HepG2 (cell line): ENCODE data around the gene COPS6. TPM values are rescaled to one million over a fixed set of nuclear protein-coding genes. Genes with fewer than 3 reads are reported as not detected.

Experiments used
- ATF1 ChIP-seq: IDR thresholded peaks from 2 replicates; pipeline ENCODE4 v1.6.1; 2016; ENCODE audit warnings: mild to moderate bottlenecking, control low read depth
- ATF7-NPFF ChIP-seq: sonication (generic); formaldehyde crosslinking; IDR thresholded peaks from 2 replicates; pipeline ENCODE4 v1.8.1; 2023; ENCODE audit warnings: mild to moderate bottlenecking, low read depth, missing genetic modification reagents, moderate library complexity
- CEBPG ChIP-seq: IDR thresholded peaks from 2 replicates; pipeline ENCODE4 v1.6.1; 2016
- CTCF ChIP-seq: sonication (generic); formaldehyde crosslinking; IDR thresholded peaks from 2 replicates; pipeline ENCODE4 v1.5.0; 2020; ENCODE audit warnings: mild to moderate bottlenecking, missing genetic modification reagents, moderate library complexity
- ETV6 ChIP-seq: sonication (generic); formaldehyde crosslinking; conservative IDR thresholded peaks from 2 replicates; pipeline ENCODE4 v1.4.0; 2020; ENCODE audit warnings: missing genetic modification reagents
- JDP2 ChIP-seq: sonication (generic); formaldehyde crosslinking; IDR thresholded peaks from 2 replicates; pipeline ENCODE4 v1.8.1; 2022; ENCODE audit warnings: missing genetic modification reagents, borderline replicate concordance
- KDM2A ChIP-seq: sonication (generic); formaldehyde crosslinking; IDR thresholded peaks from 2 replicates; pipeline ENCODE4 v1.4.0; 2020; ENCODE audit warnings: low read depth, missing genetic modification reagents, borderline replicate concordance
- MAX ChIP-seq: IDR thresholded peaks from 2 replicates; pipeline ENCODE4 v1.6.1; 2012; ENCODE audit warnings: inconsistent platforms
- MED1 ChIP-seq: sonication (generic); formaldehyde crosslinking; IDR thresholded peaks from 2 replicates; pipeline ENCODE4 v1.4.0; 2020; ENCODE audit warnings: missing genetic modification reagents
- NR2C2 ChIP-seq: sonication (generic); formaldehyde crosslinking; IDR thresholded peaks from 2 replicates; pipeline ENCODE4 v1.4.0; 2020; ENCODE audit warnings: missing genetic modification reagents, mild to moderate bottlenecking, moderate library complexity, borderline replicate concordance
- REL ChIP-seq: sonication (generic); formaldehyde crosslinking; conservative IDR thresholded peaks from 2 replicates; pipeline ENCODE4 v1.8.0; 2022; ENCODE audit warnings: mild to moderate bottlenecking, missing genetic modification reagents, moderate library complexity
- RXRB ChIP-seq: IDR thresholded peaks from 2 replicates; pipeline ENCODE4 v1.6.1; 2016; ENCODE audit warnings: borderline replicate concordance, missing genetic modification reagents, missing compliant biosample characterization
- SKIL ChIP-seq: sonication (generic); formaldehyde crosslinking; IDR thresholded peaks from 2 replicates; pipeline ENCODE4 v1.8.0; 2022; ENCODE audit warnings: missing genetic modification reagents, mild to moderate bottlenecking, moderate library complexity, borderline replicate concordance
- TBP ChIP-seq: sonication (generic); formaldehyde crosslinking; IDR thresholded peaks from 2 replicates; pipeline ENCODE4 v1.5.0; 2020; ENCODE audit warnings: missing genetic modification reagents
- TBX2 ChIP-seq: sonication (generic); formaldehyde crosslinking; IDR thresholded peaks from 2 replicates; pipeline ENCODE4 v1.5.0; 2020; ENCODE audit warnings: missing genetic modification reagents, mild to moderate bottlenecking, borderline replicate concordance
- TFDP1 ChIP-seq: IDR thresholded peaks from 2 replicates; pipeline ENCODE4 v1.6.1; 2016; ENCODE audit warnings: missing compliant biosample characterization, missing genetic modification reagents, borderline replicate concordance
- ZBTB10 ChIP-seq: sonication (generic); formaldehyde crosslinking; IDR thresholded peaks from 2 replicates; pipeline ENCODE4 v1.4.0; 2020; ENCODE audit warnings: missing genetic modification reagents, borderline replicate concordance
- ZC3H4 ChIP-seq: sonication (generic); formaldehyde crosslinking; IDR thresholded peaks from 2 replicates; pipeline ENCODE4 v1.4.0; 2020; ENCODE audit warnings: missing genetic modification reagents, borderline replicate concordance
- ZFX ChIP-seq: sonication (generic); formaldehyde crosslinking; IDR thresholded peaks from 2 replicates; pipeline ENCODE4 v1.4.0; 2020; ENCODE audit warnings: mild to moderate bottlenecking, low read depth, missing genetic modification reagents, moderate library complexity
- polyA plus RNA-seq, 8 experiments: library from polyadenylated mRNA; depleted of rRNA in 3 of 8; stranded (reverse) in 7 of 8; unstranded in 1 of 8; fragments of >200 nt; fragmentation: Illumina TruSeq in 4 of 8; extraction: Trizol in 4 of 8; gene quantifications; 2 replicates each; pipeline versions ENCODE4 v1.2.1 to v1.2.3, GENCODE V29; 2011 to 2016; ENCODE audit warnings: low read depth in 4 of 8, missing spikeins in 1 of 8, mixed read lengths in 1 of 8; ENCODE audit not compliant: insufficient read depth in 1 of 8
- total RNA-seq, 5 experiments: library from RNA; depleted of rRNA; stranded (reverse); fragments of >200 nt; fragmentation: Illumina TruSeq; extraction: Trizol; gene quantifications; 2 replicates each; pipeline ENCODE4 v1.2.3, GENCODE V29; 2016; ENCODE audit warnings: low read depth in 1 of 5

COPS6 gene
- total and polyA plus RNA-seq, 2 of the 13 experiments (the other 11 are each of a cell fraction or from before 2014, with no cell fraction given) = 33.4 to 117 TPM

GRCh38 chr7:100126931-100127865 is 38.4 kb downstream of the COPS6 start, which contains the start of gene MBLAC1 (continued):
- TF ChIP-seq JDP2 (CRISPR knock-in tag) (0 out of 2 replicates have a peak, but pooled peaks have one; percentile 18), NR2C2 (CRISPR knock-in tag) (peak; percentile 19; the same call in 1 of the 2 replicates), ZBTB10 (CRISPR knock-in tag) (0 out of 2 replicates have a peak, but pooled peaks have one; percentile 49), RXRB (CRISPR knock-in tag) (no peak; the same call in 1 of the 2 replicates), REL (CRISPR knock-in tag) (peak; percentile 79; the same call in 1 of the 2 replicates), SKIL (0 out of 2 replicates have a peak, but pooled peaks have one; percentile 7), TBP (CRISPR knock-in tag) (peak; percentile 42; the same call in 1 of the 2 replicates), KDM2A (CRISPR knock-in tag) (peak; percentile 83), MAX (peak; percentile 3; the same call in 1 of the 2 replicates), ETV6 (no peak; the same call in 1 of the 2 replicates), TBX2 (CRISPR knock-in tag) (peak; percentile 39), TFDP1 (CRISPR knock-in tag) (peak; percentile 57), ATF7-NPFF (CRISPR knock-in tag) (0 out of 2 replicates have a peak, but pooled peaks have one; percentile 46), MED1 (peak; percentile 45; the same call in 1 of the 2 replicates), CTCF (0 out of 2 replicates have a peak, but pooled peaks have one; percentile 7), ZC3H4 (CRISPR knock-in tag) (0 out of 2 replicates have a peak, but pooled peaks have one; percentile 10), ATF1 (peak; percentile 31; the same call in 1 of the 2 replicates), ZFX (CRISPR knock-in tag) (peak; percentile 73), CEBPG (CRISPR knock-in tag) (0 out of 2 replicates have a peak, but pooled peaks have one; percentile 10)
